ENCODE data around the gene ZNF480. TPM values are rescaled to one million over a fixed set of nuclear protein-coding genes. Genes with fewer than 3 reads are reported as not detected.
A peak's percentile ranks its signal among the peaks of the same experiment; 100 is the strongest.

The ZNF480 gene
- polyA plus RNA-seq, result 7.7 and 18.0 TPM in 2 replicates
- 22.2 and 24.2 TPM in 2 replicates for polyA minus RNA-seq

- peak within 1 kb of the TSS; percentile 96 for H2AFZ ChIP-seq (ENCODE audit: low read depth, low read length)
- H3K27me3 ChIP-seq (ENCODE audit: insufficient read depth, low read depth, low read length), result no peaks in the 10 kb centered on the region
- peak within 1 kb of the TSS; percentile 85 for H3K4me2 ChIP-seq (ENCODE audit: low read length)
- H3K9me2 ChIP-seq (ENCODE audit: insufficient read depth, low read length), result no peaks in the 10 kb centered on the region
- TF ChIP-seq POLR2AphosphoS5 (IDR thresholded peaks at IDR 0.05) (peak; percentile 92), EZH2 (IDR thresholded peaks at IDR 0.05; ENCODE audit: borderline replicate concordance, insufficient read depth, low read length, poor library complexity, severe bottlenecking) (no peak), EP300 (conservative IDR thresholded peaks at IDR 0.05; ENCODE audit: poor library complexity, severe bottlenecking) (peak; percentile 11), MXI1 (conservative IDR thresholded peaks at IDR 0.05; ENCODE audit: poor library complexity, severe bottlenecking) (peak; percentile 90), TAF1 (IDR thresholded peaks at IDR 0.05; ENCODE audit: low read depth) (peak; percentile 72), REST (IDR thresholded peaks at IDR 0.05; ENCODE audit: borderline replicate concordance) (no peak), CTCF (IDR thresholded peaks at IDR 0.05; ENCODE audit: poor library complexity, severe bottlenecking) (peak; percentile 28), RAD21 (conservative IDR thresholded peaks at IDR 0.05) (peak; percentile 19), SMC3 (conservative IDR thresholded peaks at IDR 0.05; ENCODE audit: poor library complexity) (no peak)
- peak within 1 kb of the TSS; percentile 98 for H3K27ac ChIP-seq (ENCODE audit: low read length)
- no peaks in the 10 kb centered on the region for H3K79me2 ChIP-seq (replicated peaks; ENCODE audit: insufficient read depth, low read length)
- H3K9ac ChIP-seq (ENCODE audit: low read length), result peak within 1 kb of the TSS; percentile 98
- peaks cover 5% of the 10 kb centered on the region for H3K36me3 ChIP-seq (ENCODE audit: insufficient read depth, low read length)
- no peaks in the 10 kb centered on the region for H4K20me1 ChIP-seq (ENCODE audit: insufficient read depth)
- no peaks in the 10 kb centered on the region for H3F3A ChIP-seq (ENCODE audit: insufficient read depth, low read length, poor library complexity, severe bottlenecking)
- peak within 1 kb of the TSS; percentile 85 for H3K4me3 ChIP-seq (ENCODE audit: low read length)
- H3K9me3 ChIP-seq (ENCODE audit: low read length), result no peaks in the 10 kb centered on the region
Observed at GRCh38 chr19:52296773-52297600, at the start of gene ZNF480. TSS of gene ZNF480 (plus strand) at chr19:52297169. CDS start at chr19:52300413, 3,244 bp downstream.

- H3K9me3 ChIP-seq (ENCODE audit: low read length), result no peaks in the 10 kb centered on the region
Observed at GRCh38 chr19:52248241-52248640, 48.7 kb upstream of the ZNF480 start.

More at GRCh38 chr19:52248241-52248640, 48.7 kb upstream of the ZNF480 start:
- TF ChIP-seq RAD21 (conservative IDR thresholded peaks at IDR 0.05), result peak; percentile 13
- no peak for TF ChIP-seq TAF1 (IDR thresholded peaks at IDR 0.05; ENCODE audit: low read depth)
- Histone ChIP-seq H2AFZ (ENCODE audit: low read depth, low read length) (no peak overlapping the region), H3K79me2 (replicated peaks; ENCODE audit: insufficient read depth, low read length) (no peaks in the 10 kb centered on the region), H3K9ac (ENCODE audit: low read length) (no peak overlapping the region), H4K20me1 (ENCODE audit: insufficient read depth) (no peaks in the 10 kb centered on the region), H3K36me3 (ENCODE audit: insufficient read depth, low read length) (no peaks in the 10 kb centered on the region), H3F3A (ENCODE audit: insufficient read depth, low read length, poor library complexity, severe bottlenecking) (no peaks in the 10 kb centered on the region), H3K9me2 (ENCODE audit: insufficient read depth, low read length) (no peaks in the 10 kb centered on the region), H3K27me3 (ENCODE audit: insufficient read depth, low read depth, low read length) (no peaks in the 10 kb centered on the region), H3K4me3 (ENCODE audit: low read length) (no peak overlapping the region), H3K4me2 (ENCODE audit: low read length) (no peak overlapping the region), H3K27ac (ENCODE audit: low read length) (no peak overlapping the region)

Measured in neural cell (in vitro differentiated cells).